Inferior parietal cortex (tissue), 1 donor: ENCODE results near the gene MPZL1.

Experiments used
- DNase-seq: peaks from one replicate; pipeline ENCODE4 v3.0.0-alpha.2; 2016; ENCODE audit errors: extremely low spot score

Gene MPZL1

GRCh38 chr1:167721617-167722151 lies at the start of gene MPZL1:
Gene MPZL1, plus strand, starts transcription at chr1:167721982. Its CDS starts 170 bp downstream, at chr1:167722152.
- peak; percentile 96 for DNase-seq

- DNase-seq, result no peak
Measured at GRCh38 chr1:167672831-167673230, 49.0 kb upstream of the MPZL1 start.

- no peak for DNase-seq
Measured at GRCh38 chr1:167673265-167673664, 48.5 kb upstream of the MPZL1 start.

- no peak for DNase-seq
Measured at GRCh38 chr1:167674156-167674555, 47.6 kb upstream of the MPZL1 start.

GRCh38 chr1:167675440-167675839 lies 46.3 kb upstream of the MPZL1 start:
- no peak for DNase-seq

GRCh38 chr1:167676205-167676915 lies 45.4 kb upstream of the MPZL1 start:
- no peak for DNase-seq

GRCh38 chr1:167676916-167677848 lies 44.6 kb upstream of the MPZL1 start:
- no peak for DNase-seq

GRCh38 chr1:167678422-167678821 lies 43.4 kb upstream of the MPZL1 start:
- DNase-seq, result no peak

GRCh38 chr1:167678838-167679237 lies 42.9 kb upstream of the MPZL1 start:
- DNase-seq, result no peak

- no peak for DNase-seq
Measured at GRCh38 chr1:167679714-167680113, 42.1 kb upstream of the MPZL1 start.

GRCh38 chr1:167681024-167681423 lies 40.8 kb upstream of the MPZL1 start:
- no peak for DNase-seq

GRCh38 chr1:167681451-167682098 lies 40.2 kb upstream of the MPZL1 start:
- no peak for DNase-seq

- no peak for DNase-seq
Measured at GRCh38 chr1:167683226-167683625, 38.6 kb upstream of the MPZL1 start.

- no peak for DNase-seq
Measured at GRCh38 chr1:167683641-167684502, 37.9 kb upstream of the MPZL1 start.

- DNase-seq, result no peak
Measured at GRCh38 chr1:167685844-167686243, 35.9 kb upstream of the MPZL1 start.

- DNase-seq, result peak; percentile 98
Measured at GRCh38 chr1:167687919-167688519, 33.8 kb upstream of the MPZL1 start.

GRCh38 chr1:167689567-167689920 lies 32.2 kb upstream of the MPZL1 start:
- DNase-seq, result no peak

- no peak for DNase-seq
Measured at GRCh38 chr1:167690053-167690452, 31.7 kb upstream of the MPZL1 start.

- no peak for DNase-seq
Measured at GRCh38 chr1:167693425-167694045, 28.2 kb upstream of the MPZL1 start.

- DNase-seq, result no peak
Measured at GRCh38 chr1:167694691-167695090, 27.1 kb upstream of the MPZL1 start.
